HL-60/S4 treated with retinoic acid at 250 ng/mL for 4 days and 3 days (cell line): ENCODE results near the gene RAB33B.

Experiments used
- in situ Hi-C: fragments of 300-500 bp; cut with MboI; formaldehyde crosslinking; loops from 2 replicates; pipeline ENCODE4 v1.7.0; 2022; ENCODE audit warnings: low sequenced_read_pairs

RAB33B gene

GRCh38 chr4:139503622-139504166 is 49.8 kb downstream of the RAB33B start:
- in situ Hi-C loops, result no loop called here

GRCh38 chr4:139506774-139507173 is 52.9 kb downstream of the RAB33B start:
- in situ Hi-C loops, result no loop called here

GRCh38 chr4:139508581-139509237 is 54.8 kb downstream of the RAB33B start:
- in situ Hi-C loops, result no loop called here

GRCh38 chr4:139509727-139510410 is 55.9 kb downstream of the RAB33B start:
- in situ Hi-C loops, result no loop called here

GRCh38 chr4:139511320-139511719 is 57.4 kb downstream of the RAB33B start:
- in situ Hi-C loops, result no loop called here

- in situ Hi-C loops, result no loop called here
Measured at GRCh38 chr4:139514382-139515059, 60.6 kb downstream of the RAB33B start.

- in situ Hi-C loops, result no loop called here
Measured at GRCh38 chr4:139515531-139515958, 61.6 kb downstream of the RAB33B start.

- in situ Hi-C loops, result no loop called here
Measured at GRCh38 chr4:139521754-139522401, 68.0 kb downstream of the RAB33B start.

- in situ Hi-C loops, result no loop called here
Measured at GRCh38 chr4:139522457-139522856, 68.5 kb downstream of the RAB33B start.

- in situ Hi-C loops, result no loop called here
Measured at GRCh38 chr4:139523076-139523475, 69.2 kb downstream of the RAB33B start.

GRCh38 chr4:139524062-139524631 is 70.2 kb downstream of the RAB33B start:
- in situ Hi-C loops, result no loop called here

- in situ Hi-C loops, result no loop called here
Measured at GRCh38 chr4:139525414-139525813, 71.5 kb downstream of the RAB33B start.
